ENCODE data around the gene MRAS. TPM values are rescaled to one million over a fixed set of nuclear protein-coding genes. Genes with fewer than 3 reads are reported as not detected.

Gene MRAS
- polyA plus RNA-seq, 1 donor: 6.3 TPM

- Histone ChIP-seq H3K27me3 (ENCODE audit: control insufficient read depth, insufficient read depth, low read length) (peaks cover 77% of the 10 kb centered on the region), H3K9me3 (ENCODE audit: control insufficient read depth, low read depth, low read length) (peaks cover 12% of the 10 kb centered on the region), H3K4me3 (ENCODE audit: low read length) (no peak overlapping the region), H3K36me3 (ENCODE audit: control insufficient read depth, insufficient read depth, low read length) (no peaks in the 10 kb centered on the region), H3K27ac (ENCODE audit: low read length) (no peak overlapping the region), H3K4me1 (ENCODE audit: control insufficient read depth, insufficient read depth, low read length) (peaks cover 18% of the 10 kb centered on the region)
- no peak for DNase-seq
- WGBS (ENCODE audit: insufficient coverage, low lambda C conversion rate): 70% methylated on average over 2 of the region's 8 CpGs
Measured at GRCh38 chr3:138435840-138436239, 87.5 kb downstream of the MRAS start.

- H3K4me3 ChIP-seq (ENCODE audit: low read length): no peak overlapping the region
- peaks cover 12% of the 10 kb centered on the region for H3K9me3 ChIP-seq (ENCODE audit: control insufficient read depth, low read depth, low read length)
- WGBS (ENCODE audit: insufficient coverage, low lambda C conversion rate): 100% methylated on average over 1 of the region's 6 CpGs
- H3K27ac ChIP-seq (ENCODE audit: low read length): no peak overlapping the region
- no peak for DNase-seq
- peaks cover 65% of the 10 kb centered on the region for H3K27me3 ChIP-seq (ENCODE audit: control insufficient read depth, insufficient read depth, low read length)
- H3K4me1 ChIP-seq (ENCODE audit: control insufficient read depth, insufficient read depth, low read length): peaks cover 18% of the 10 kb centered on the region
- no peaks in the 10 kb centered on the region for H3K36me3 ChIP-seq (ENCODE audit: control insufficient read depth, insufficient read depth, low read length)
Measured at GRCh38 chr3:138437281-138437680, 88.9 kb downstream of the MRAS start.

GRCh38 chr3:138438896-138439295, 90.5 kb downstream of the MRAS start:
- no peak for DNase-seq
- Histone ChIP-seq H3K27me3 (ENCODE audit: control insufficient read depth, insufficient read depth, low read length) (peaks cover 50% of the 10 kb centered on the region), H3K9me3 (ENCODE audit: control insufficient read depth, low read depth, low read length) (peaks cover 10% of the 10 kb centered on the region), H3K27ac (ENCODE audit: low read length) (no peak overlapping the region), H3K4me1 (ENCODE audit: control insufficient read depth, insufficient read depth, low read length) (peaks cover 30% of the 10 kb centered on the region), H3K4me3 (ENCODE audit: low read length) (no peak overlapping the region), H3K36me3 (ENCODE audit: control insufficient read depth, insufficient read depth, low read length) (no peaks in the 10 kb centered on the region)
- no CpG with 5 or more reads among the region's 11 CpGs for WGBS (ENCODE audit: insufficient coverage, low lambda C conversion rate)

- Histone ChIP-seq H3K9me3 (ENCODE audit: control insufficient read depth, low read depth, low read length) (peaks cover 6% of the 10 kb centered on the region), H3K27me3 (ENCODE audit: control insufficient read depth, insufficient read depth, low read length) (peaks cover 42% of the 10 kb centered on the region), H3K27ac (ENCODE audit: low read length) (no peak overlapping the region), H3K4me1 (ENCODE audit: control insufficient read depth, insufficient read depth, low read length) (peaks cover 28% of the 10 kb centered on the region), H3K36me3 (ENCODE audit: control insufficient read depth, insufficient read depth, low read length) (no peaks in the 10 kb centered on the region), H3K4me3 (ENCODE audit: low read length) (no peak overlapping the region)
- no peak for DNase-seq
- no CpG with 5 or more reads among the region's 4 CpGs for WGBS (ENCODE audit: insufficient coverage, low lambda C conversion rate)
Measured at GRCh38 chr3:138439646-138440045, 91.3 kb downstream of the MRAS start.

- Histone ChIP-seq H3K36me3 (ENCODE audit: control insufficient read depth, insufficient read depth, low read length) (no peaks in the 10 kb centered on the region), H3K27me3 (ENCODE audit: control insufficient read depth, insufficient read depth, low read length) (peaks cover 37% of the 10 kb centered on the region), H3K4me3 (ENCODE audit: low read length) (no peak overlapping the region), H3K27ac (ENCODE audit: low read length) (no peak overlapping the region), H3K9me3 (ENCODE audit: control insufficient read depth, low read depth, low read length) (peaks cover 3% of the 10 kb centered on the region), H3K4me1 (ENCODE audit: control insufficient read depth, insufficient read depth, low read length) (peaks cover 24% of the 10 kb centered on the region)
- WGBS (ENCODE audit: insufficient coverage, low lambda C conversion rate): no CpG with 5 or more reads among the region's 7 CpGs
- no peak for DNase-seq
Measured at GRCh38 chr3:138440121-138440521, 91.7 kb downstream of the MRAS start.

GRCh38 chr3:138440596-138440995, 92.2 kb downstream of the MRAS start:
- no CpG with 5 or more reads among the region's 3 CpGs for WGBS (ENCODE audit: insufficient coverage, low lambda C conversion rate)
- Histone ChIP-seq H3K4me3 (ENCODE audit: low read length) (no peak overlapping the region), H3K27me3 (ENCODE audit: control insufficient read depth, insufficient read depth, low read length) (peaks cover 33% of the 10 kb centered on the region), H3K9me3 (ENCODE audit: control insufficient read depth, low read depth, low read length) (peaks cover under 1% of the 10 kb centered on the region), H3K4me1 (ENCODE audit: control insufficient read depth, insufficient read depth, low read length) (peaks cover 20% of the 10 kb centered on the region), H3K36me3 (ENCODE audit: control insufficient read depth, insufficient read depth, low read length) (no peaks in the 10 kb centered on the region), H3K27ac (ENCODE audit: low read length) (no peak overlapping the region)
- no peak for DNase-seq

GRCh38 chr3:138441256-138441655, 92.9 kb downstream of the MRAS start:
- Histone ChIP-seq H3K27ac (ENCODE audit: low read length) (no peak overlapping the region), H3K36me3 (ENCODE audit: control insufficient read depth, insufficient read depth, low read length) (no peaks in the 10 kb centered on the region), H3K27me3 (ENCODE audit: control insufficient read depth, insufficient read depth, low read length) (peaks cover 26% of the 10 kb centered on the region), H3K9me3 (ENCODE audit: control insufficient read depth, low read depth, low read length) (no peaks in the 10 kb centered on the region), H3K4me1 (ENCODE audit: control insufficient read depth, insufficient read depth, low read length) (peaks cover 14% of the 10 kb centered on the region), H3K4me3 (ENCODE audit: low read length) (no peak overlapping the region)
- DNase-seq: no peak
- WGBS (ENCODE audit: insufficient coverage, low lambda C conversion rate): no CpG with 5 or more reads among the region's 2 CpGs

- Histone ChIP-seq H3K4me1 (ENCODE audit: control insufficient read depth, insufficient read depth, low read length) (peaks cover 14% of the 10 kb centered on the region), H3K27ac (ENCODE audit: low read length) (no peak overlapping the region), H3K4me3 (ENCODE audit: low read length) (no peak overlapping the region), H3K27me3 (ENCODE audit: control insufficient read depth, insufficient read depth, low read length) (peaks cover 21% of the 10 kb centered on the region), H3K9me3 (ENCODE audit: control insufficient read depth, low read depth, low read length) (no peaks in the 10 kb centered on the region), H3K36me3 (ENCODE audit: control insufficient read depth, insufficient read depth, low read length) (no peaks in the 10 kb centered on the region)
- no CpG with 5 or more reads among the region's 2 CpGs for WGBS (ENCODE audit: insufficient coverage, low lambda C conversion rate)
- no peak for DNase-seq
Measured at GRCh38 chr3:138441742-138442141, 93.4 kb downstream of the MRAS start.

GRCh38 chr3:138442433-138442832, 94.1 kb downstream of the MRAS start:
- 25% methylated on average over 1 of the region's 5 CpGs for WGBS (ENCODE audit: insufficient coverage, low lambda C conversion rate)
- Histone ChIP-seq H3K4me3 (ENCODE audit: low read length) (no peak overlapping the region), H3K4me1 (ENCODE audit: control insufficient read depth, insufficient read depth, low read length) (peaks cover 14% of the 10 kb centered on the region), H3K36me3 (ENCODE audit: control insufficient read depth, insufficient read depth, low read length) (no peaks in the 10 kb centered on the region), H3K27me3 (ENCODE audit: control insufficient read depth, insufficient read depth, low read length) (peaks cover 14% of the 10 kb centered on the region), H3K9me3 (ENCODE audit: control insufficient read depth, low read depth, low read length) (no peaks in the 10 kb centered on the region), H3K27ac (ENCODE audit: low read length) (peak overlapping the region; percentile 9)
- DNase-seq: peak; percentile 85 to 93

GRCh38 chr3:138443091-138443490, 94.7 kb downstream of the MRAS start:
- Histone ChIP-seq H3K27ac (ENCODE audit: low read length) (peak overlapping the region; percentile 9), H3K4me3 (ENCODE audit: low read length) (no peak overlapping the region), H3K27me3 (ENCODE audit: control insufficient read depth, insufficient read depth, low read length) (peaks cover 8% of the 10 kb centered on the region), H3K36me3 (ENCODE audit: control insufficient read depth, insufficient read depth, low read length) (no peaks in the 10 kb centered on the region), H3K9me3 (ENCODE audit: control insufficient read depth, low read depth, low read length) (no peaks in the 10 kb centered on the region), H3K4me1 (ENCODE audit: control insufficient read depth, insufficient read depth, low read length) (peaks cover 14% of the 10 kb centered on the region)
- 67% methylated on average over 1 of the region's 2 CpGs for WGBS (ENCODE audit: insufficient coverage, low lambda C conversion rate)
- DNase-seq: no peak

All from large intestine (tissue), 3 donors.